ENCODE measurements around the gene COL23A1. TPM values are rescaled to one million over a fixed set of nuclear protein-coding genes. Genes with fewer than 3 reads are reported as not detected.
A peak's percentile ranks its signal among the peaks of the same experiment; 100 is the strongest.

Gene COL23A1
- total RNA-seq, 2 experiments from 2014 or later: 0.11 TPM; not detected in 1

GRCh38 chr5:178246624-178247279, 343.4 kb downstream of the COL23A1 start:
- Mint-ChIP-seq H3K9me3 (no peaks in the 10 kb centered on the region), H3K4me3 (no peak overlapping the region), H3K4me1 (ENCODE audit: low read depth) (peaks cover 32% of the 10 kb centered on the region), H3K36me3 (ENCODE audit: low read depth) (no peaks in the 10 kb centered on the region), H3K27ac (no peak overlapping the region), H3K27me3 (no peaks in the 10 kb centered on the region)
- ChIA-PET CTCF (interaction anchor here (1.4 to 7.0 kb wide), 3 partner anchors 9 to 37 kb away, joined by 3 to 40 read pairs (median 6); no protein-coding TSS in a partner anchor), POLR2A (interaction anchor here (0.6 to 1.1 kb wide), 2 partner anchors 9 to 42 kb away, joined by 3 to 4 read pairs; partner anchors contain the start of gene HNRNPAB)
- TF ChIP-seq, protein P1, sequence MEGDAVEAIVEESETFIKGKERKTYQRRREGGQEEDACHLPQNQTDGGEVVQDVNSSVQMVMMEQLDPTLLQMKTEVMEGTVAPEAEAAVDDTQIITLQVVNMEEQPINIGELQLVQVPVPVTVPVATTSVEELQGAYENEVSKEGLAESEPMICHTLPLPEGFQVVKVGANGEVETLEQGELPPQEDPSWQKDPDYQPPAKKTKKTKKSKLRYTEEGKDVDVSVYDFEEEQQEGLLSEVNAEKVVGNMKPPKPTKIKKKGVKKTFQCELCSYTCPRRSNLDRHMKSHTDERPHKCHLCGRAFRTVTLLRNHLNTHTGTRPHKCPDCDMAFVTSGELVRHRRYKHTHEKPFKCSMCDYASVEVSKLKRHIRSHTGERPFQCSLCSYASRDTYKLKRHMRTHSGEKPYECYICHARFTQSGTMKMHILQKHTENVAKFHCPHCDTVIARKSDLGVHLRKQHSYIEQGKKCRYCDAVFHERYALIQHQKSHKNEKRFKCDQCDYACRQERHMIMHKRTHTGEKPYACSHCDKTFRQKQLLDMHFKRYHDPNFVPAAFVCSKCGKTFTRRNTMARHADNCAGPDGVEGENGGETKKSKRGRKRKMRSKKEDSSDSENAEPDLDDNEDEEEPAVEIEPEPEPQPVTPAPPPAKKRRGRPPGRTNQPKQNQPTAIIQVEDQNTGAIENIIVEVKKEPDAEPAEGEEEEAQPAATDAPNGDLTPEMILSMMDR (IDR thresholded peaks at IDR 0.05): no peak
- intact Hi-C loops (cut with micrococcal nuclease): no loop called here
- no peak for DNase-seq
- ATAC-seq: no peak

DNA sequence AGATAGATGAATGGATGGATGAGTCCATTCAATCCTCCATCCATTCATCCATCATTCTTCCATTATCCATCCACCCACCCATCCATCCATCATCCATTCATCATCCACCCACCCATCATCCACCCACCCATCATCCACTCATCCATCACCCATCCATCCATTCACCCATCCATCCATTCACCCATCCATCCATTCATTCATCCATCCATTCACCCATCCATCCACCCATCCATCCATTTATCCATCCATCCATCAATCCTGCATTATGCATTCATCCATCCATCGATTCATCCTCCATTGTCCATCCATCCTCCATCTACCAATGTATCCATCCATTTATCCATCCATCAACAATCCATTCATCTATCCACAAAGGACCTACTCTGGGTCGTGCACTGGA, 344.8 kb downstream of the COL23A1 start:
- ATAC-seq (no peak), DNase-seq (no peak)
- no peaks in the 10 kb centered on the region for H3K27me3 Mint-ChIP-seq
- POLR2A ChIA-PET: no interaction called here
- no peak overlapping the region for H3K4me3 Mint-ChIP-seq
- TF ChIP-seq, protein P1 (IDR thresholded peaks at IDR 0.05): no peak
- H3K36me3 Mint-ChIP-seq (ENCODE audit: low read depth): no peaks in the 10 kb centered on the region
- intact Hi-C loops (cut with micrococcal nuclease): no loop called here
- H3K4me1 Mint-ChIP-seq (ENCODE audit: low read depth): peaks cover 46% of the 10 kb centered on the region
- no peaks in the 10 kb centered on the region for H3K9me3 Mint-ChIP-seq
- CTCF ChIA-PET: no interaction called here
- H3K27ac Mint-ChIP-seq: no peak overlapping the region

DNA sequence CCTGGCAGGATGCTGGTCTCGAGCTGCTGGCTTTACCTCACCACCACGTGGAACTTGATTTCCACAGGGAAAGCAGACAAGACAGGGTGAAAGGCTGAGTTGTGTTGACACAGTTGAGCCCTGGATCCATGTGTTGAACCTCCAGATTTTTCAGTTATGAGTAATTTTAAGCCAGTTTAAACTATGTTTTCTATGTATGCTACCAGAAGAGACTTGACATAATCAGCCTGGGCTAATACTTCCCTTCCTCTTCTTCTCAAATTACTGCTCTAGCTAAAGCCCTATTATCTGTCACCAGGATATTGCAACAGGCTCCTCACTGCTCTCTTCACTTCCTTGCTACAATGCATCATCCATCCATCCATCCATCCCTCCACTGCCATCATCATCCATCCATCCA, 345.6 kb downstream of the COL23A1 start:
- Mint-ChIP-seq H3K9me3 (no peaks in the 10 kb centered on the region), H3K27me3 (no peaks in the 10 kb centered on the region), H3K27ac (no peak overlapping the region), H3K36me3 (ENCODE audit: low read depth) (no peaks in the 10 kb centered on the region), H3K4me3 (no peak overlapping the region), H3K4me1 (ENCODE audit: low read depth) (peaks cover 44% of the 10 kb centered on the region)
- intact Hi-C loops (cut with micrococcal nuclease): no loop called here
- TF ChIP-seq, protein P1 (IDR thresholded peaks at IDR 0.05): no peak
- CTCF ChIA-PET: interaction anchor here (0.8 kb wide), 1 partner anchor 217 kb away, joined by 3 read pairs; no protein-coding TSS in a partner anchor
- no peak for ATAC-seq
- POLR2A ChIA-PET: interaction anchor here (21.3 kb wide), 1 partner anchor 33 kb away, joined by 431 read pairs; the partner anchor contains the start of gene HNRNPAB
- no peak for DNase-seq

GRCh38 chr5:178242416-178242815, 347.8 kb downstream of the COL23A1 start:
- H3K4me1 Mint-ChIP-seq (ENCODE audit: low read depth): peaks cover 49% of the 10 kb centered on the region
- intact Hi-C loops (cut with micrococcal nuclease): no loop called here
- peak overlapping the region; percentile 5 for H3K4me3 Mint-ChIP-seq
- H3K27ac Mint-ChIP-seq: peak overlapping the region; percentile 73
- TF ChIP-seq, protein P1 (IDR thresholded peaks at IDR 0.05): no peak
- ChIA-PET CTCF (no interaction called here), POLR2A (interaction anchor here (1.5 to 21.3 kb wide), 2 partner anchors 8 to 30 kb away, joined by 4 to 431 read pairs; partner anchors contain the start of gene HNRNPAB)
- DNase-seq (no peak), ATAC-seq (no peak)
- no peaks in the 10 kb centered on the region for H3K9me3 Mint-ChIP-seq
- H3K36me3 Mint-ChIP-seq (ENCODE audit: low read depth): no peaks in the 10 kb centered on the region
- no peaks in the 10 kb centered on the region for H3K27me3 Mint-ChIP-seq

- Mint-ChIP-seq H3K27me3 (no peaks in the 10 kb centered on the region), H3K4me1 (ENCODE audit: low read depth) (peaks cover 48% of the 10 kb centered on the region), H3K9me3 (no peaks in the 10 kb centered on the region), H3K4me3 (peak overlapping the region; percentile 74), H3K36me3 (ENCODE audit: low read depth) (no peaks in the 10 kb centered on the region), H3K27ac (peak overlapping the region; percentile 95)
- TF ChIP-seq, protein P1 (IDR thresholded peaks at IDR 0.05): no peak
- CTCF ChIA-PET: interaction anchor here (0.8 kb wide), 1 partner anchor 11 kb away, joined by 3 read pairs; no protein-coding TSS in a partner anchor
- peak; percentile 8 for ATAC-seq
- no peak for DNase-seq
- POLR2A ChIA-PET: interaction anchor here (1.0 to 21.3 kb wide), 5 partner anchors 7 to 39 kb away, joined by 3 to 431 read pairs (median 3); partner anchors contain the start of gene HNRNPAB
- intact Hi-C loops (cut with micrococcal nuclease): no loop called here
Measured at GRCh38 chr5:178241688-178242231, 348.4 kb downstream of the COL23A1 start.
